SU-DHL-6 (cell line): ENCODE data around the gene PPFIBP2.

Source experiments
- EZH2phosphoT487 ChIP-seq: fragments of 200-600 bp; sonication (generic), shearing (Covaris generic); conservative IDR thresholded peaks from 2 replicates; pipeline ENCODE4 v1.6.1; 2018; ENCODE audit warnings: mild to moderate bottlenecking, antibody characterized with exemption, low read length, moderate library complexity, mixed read lengths
- TF ChIP-seq, protein P1 (sequence below): fragments of 200-600 bp; sonication (generic); IDR thresholded peaks from one replicate; pipeline ENCODE4 v1.5.1; 2017; ENCODE audit warnings: antibody characterized with exemption, mild to moderate bottlenecking, low read length, moderate library complexity; ENCODE audit not compliant: insufficient read depth, poor library complexity, severe bottlenecking

DNA sequence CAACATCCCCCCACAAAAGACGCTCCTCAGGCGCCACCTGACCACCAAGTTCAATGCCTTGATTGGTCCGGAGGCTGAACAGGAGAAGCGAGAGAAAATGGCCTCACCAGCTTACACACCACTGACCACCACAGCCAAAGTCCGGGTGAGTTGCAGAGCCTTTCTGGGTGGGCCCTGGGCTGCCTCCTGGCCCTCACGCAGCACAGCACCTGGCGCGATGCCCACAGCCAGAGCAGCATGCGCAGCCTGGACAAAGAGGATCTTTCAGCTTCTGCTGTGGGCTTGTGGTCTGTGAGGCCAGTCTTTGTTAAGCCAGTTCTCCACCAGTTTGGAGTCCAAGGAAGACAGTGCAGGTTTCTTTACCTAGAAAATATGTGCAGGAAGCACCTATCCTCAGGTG is 137.9 kb downstream of the PPFIBP2 start:
- TF ChIP-seq, protein P1, sequence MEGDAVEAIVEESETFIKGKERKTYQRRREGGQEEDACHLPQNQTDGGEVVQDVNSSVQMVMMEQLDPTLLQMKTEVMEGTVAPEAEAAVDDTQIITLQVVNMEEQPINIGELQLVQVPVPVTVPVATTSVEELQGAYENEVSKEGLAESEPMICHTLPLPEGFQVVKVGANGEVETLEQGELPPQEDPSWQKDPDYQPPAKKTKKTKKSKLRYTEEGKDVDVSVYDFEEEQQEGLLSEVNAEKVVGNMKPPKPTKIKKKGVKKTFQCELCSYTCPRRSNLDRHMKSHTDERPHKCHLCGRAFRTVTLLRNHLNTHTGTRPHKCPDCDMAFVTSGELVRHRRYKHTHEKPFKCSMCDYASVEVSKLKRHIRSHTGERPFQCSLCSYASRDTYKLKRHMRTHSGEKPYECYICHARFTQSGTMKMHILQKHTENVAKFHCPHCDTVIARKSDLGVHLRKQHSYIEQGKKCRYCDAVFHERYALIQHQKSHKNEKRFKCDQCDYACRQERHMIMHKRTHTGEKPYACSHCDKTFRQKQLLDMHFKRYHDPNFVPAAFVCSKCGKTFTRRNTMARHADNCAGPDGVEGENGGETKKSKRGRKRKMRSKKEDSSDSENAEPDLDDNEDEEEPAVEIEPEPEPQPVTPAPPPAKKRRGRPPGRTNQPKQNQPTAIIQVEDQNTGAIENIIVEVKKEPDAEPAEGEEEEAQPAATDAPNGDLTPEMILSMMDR = no peak
- TF ChIP-seq EZH2phosphoT487 = no peak
